ENCODE results near the gene ARPP19.

ARPP19 gene

DNA sequence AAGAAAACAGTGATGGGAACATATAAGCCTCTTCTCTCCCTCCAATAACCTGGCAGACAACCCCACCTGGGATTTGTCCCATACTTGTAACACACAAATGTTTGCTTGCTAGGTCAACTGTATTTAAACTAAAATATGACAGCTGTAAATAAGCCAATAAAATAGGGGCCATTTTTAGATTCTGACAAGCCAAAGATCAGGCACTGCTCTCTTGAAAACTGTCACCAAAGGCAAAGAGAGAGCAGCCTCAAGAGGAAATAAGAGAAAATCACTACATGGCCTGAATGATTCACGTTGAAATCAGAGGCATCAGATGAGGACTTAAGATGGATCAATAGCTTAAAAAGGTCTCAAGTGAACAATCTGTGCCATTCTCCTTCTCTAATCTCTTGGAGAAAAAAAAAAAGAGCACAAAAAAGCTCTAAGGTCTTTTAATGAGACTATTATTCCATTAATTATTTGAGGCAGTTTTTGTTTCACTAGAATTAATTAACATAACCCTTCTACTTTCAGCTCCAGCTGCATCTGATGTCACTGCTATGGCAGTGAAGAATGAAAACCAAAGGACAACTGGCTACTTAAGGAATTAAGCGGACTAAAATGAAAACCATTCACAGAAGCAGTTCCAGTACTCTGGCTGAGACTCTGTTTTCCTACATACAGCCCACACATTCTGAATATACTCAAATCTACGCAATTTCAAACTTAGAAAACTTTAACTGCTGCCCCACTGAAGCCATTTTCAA, 59.2 kb downstream of the ARPP19 start:
- no peak for DNase-seq

DNA sequence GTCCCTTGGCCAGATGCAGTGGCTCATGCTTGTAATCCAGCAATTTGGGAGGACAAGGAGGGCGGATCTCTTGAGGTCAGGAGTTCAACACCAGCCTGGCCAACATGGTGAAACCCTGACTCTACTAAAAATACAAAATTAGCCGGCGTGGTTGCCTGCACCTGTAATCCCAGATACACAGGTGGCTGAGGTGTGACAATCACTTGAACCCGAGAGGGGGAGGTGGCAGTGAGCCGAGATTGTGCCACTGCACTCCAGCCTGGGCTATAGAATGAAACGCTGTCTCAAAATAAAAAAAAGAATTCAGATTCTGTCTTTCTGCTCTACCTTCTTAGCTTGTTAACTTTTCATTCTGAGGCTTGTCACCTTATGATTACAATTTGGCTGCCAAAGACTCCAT, 62.3 kb downstream of the ARPP19 start:
- no peak for DNase-seq

- no peak for DNase-seq
Observed at GRCh38 chr15:52505151-52505550, 63.7 kb downstream of the ARPP19 start.

GRCh38 chr15:52503788-52504496, 64.9 kb downstream of the ARPP19 start:
- no peak for DNase-seq

- no peak for DNase-seq
Observed at GRCh38 chr15:52502608-52503007, 66.2 kb downstream of the ARPP19 start.

GRCh38 chr15:52499506-52499905, 69.3 kb downstream of the ARPP19 start:
- no peak for DNase-seq

DNA sequence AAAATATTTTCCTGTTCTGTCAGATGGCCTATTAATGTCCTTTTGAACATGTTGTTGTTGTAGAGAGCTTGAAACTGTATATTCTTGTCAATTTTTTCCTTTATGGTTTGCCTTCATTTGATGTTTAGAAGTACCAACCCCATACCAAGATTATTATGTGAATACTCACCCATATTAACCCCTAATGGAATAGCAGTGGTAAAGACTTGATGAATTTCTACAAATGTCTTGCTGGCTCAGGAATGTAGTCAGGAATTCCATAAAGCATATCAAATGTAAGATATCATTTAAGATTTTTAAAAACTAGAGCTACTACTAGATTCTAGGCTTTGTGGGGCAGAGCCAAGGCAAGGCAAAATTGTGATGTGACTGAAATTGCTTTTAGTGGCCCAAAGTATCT, 70.1 kb downstream of the ARPP19 start:
- no peak for DNase-seq
